T-helper 1 cell treated with Interleukin-12 subunit alpha and Interleukin-12 subunit beta and Interleukin-4 antibody, amounts not matched to agents 30 μg/mL and 1 μg/mL, for 36 hours (primary cell): ENCODE data around the gene BST2.
"Not testable (repeated sequence)": the region's sequence is repeated elsewhere in the genome, so short reads cannot be mapped to it uniquely, and the experiment has no call there.

Experiments
- H3K27ac Mint-ChIP-seq: one replicate; pipeline ENCODE4 v1.8.0; 2021; ENCODE audit warnings: mild to moderate bottlenecking, mixed read lengths
- H3K27me3 Mint-ChIP-seq: one replicate; pipeline ENCODE4 v1.8.0; 2021; ENCODE audit warnings: low read depth, mixed read lengths
- H3K36me3 Mint-ChIP-seq: one replicate; pipeline ENCODE4 v1.8.0; 2021; ENCODE audit warnings: low read depth, mixed read lengths
- H3K4me1 Mint-ChIP-seq: one replicate; pipeline ENCODE4 v1.8.0; 2021; ENCODE audit warnings: low read depth, mixed read lengths
- H3K4me3 Mint-ChIP-seq: one replicate; pipeline ENCODE4 v1.8.0; 2021; ENCODE audit warnings: mild to moderate bottlenecking, moderate library complexity, mixed read lengths
- H3K9me3 Mint-ChIP-seq: one replicate; pipeline ENCODE4 v1.8.0; 2021; ENCODE audit warnings: mixed read lengths

Gene BST2

DNA sequence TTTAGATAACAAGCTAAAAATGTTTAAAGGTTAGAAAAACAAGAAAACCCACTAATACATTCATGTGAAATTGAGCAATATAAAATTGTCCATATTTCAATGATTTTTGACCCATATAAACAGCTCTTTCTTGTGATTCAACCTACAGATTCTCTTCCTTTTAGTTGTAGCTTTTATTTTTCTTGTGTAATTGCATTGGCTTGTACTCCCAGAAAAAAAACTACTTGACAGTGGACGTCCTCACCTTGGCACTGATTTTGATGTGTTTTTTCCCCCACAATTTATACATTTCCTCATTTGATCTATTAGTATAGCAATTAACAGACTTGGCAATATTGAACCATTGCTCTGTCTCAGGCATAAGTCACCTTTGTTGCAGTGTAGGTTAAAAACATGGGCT lies 16.1 kb downstream of the BST2 start:
- Mint-ChIP-seq H3K9me3 (no peaks in the 10 kb centered on the region), H3K4me1 (peaks cover 10% of the 10 kb centered on the region), H3K27me3 (peaks cover 23% of the 10 kb centered on the region), H3K27ac (no peak overlapping the region), H3K4me3 (no peak overlapping the region), H3K36me3 (no peaks in the 10 kb centered on the region)

DNA sequence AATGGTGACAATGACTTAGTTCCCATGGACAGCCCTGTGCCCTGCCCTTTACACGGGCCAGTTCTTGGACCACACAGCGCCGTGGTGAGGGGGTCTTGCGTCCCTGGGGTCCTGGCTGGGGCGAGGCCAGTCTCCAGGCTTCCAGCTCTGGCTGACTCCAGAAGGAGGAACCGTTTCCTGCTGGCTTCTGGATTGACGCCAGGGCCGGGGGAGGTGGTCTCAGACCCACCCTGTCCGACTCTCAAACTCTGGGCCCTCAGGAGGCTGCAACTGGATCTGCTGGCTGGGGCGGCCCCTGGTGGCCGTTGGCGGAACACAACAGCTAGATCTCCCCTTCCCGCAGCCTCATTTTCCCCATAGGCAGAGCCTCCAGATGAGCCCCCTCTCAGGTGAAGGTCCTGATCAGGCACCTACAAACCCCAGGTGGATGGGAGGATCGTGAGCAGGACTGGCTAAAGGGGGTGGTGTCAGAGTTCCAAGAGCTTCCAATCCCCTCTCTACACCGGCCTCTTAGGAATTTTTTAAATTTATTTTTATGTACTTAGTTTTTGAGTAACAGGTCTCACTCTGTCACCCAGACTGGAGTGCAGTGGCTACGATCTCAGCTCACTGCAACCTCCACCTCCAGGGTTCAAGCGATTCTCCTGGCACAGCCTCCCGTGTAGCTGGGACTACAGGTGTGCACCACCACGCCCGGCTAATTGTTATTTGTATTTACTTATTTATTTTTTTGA lies 19.4 kb downstream of the BST2 start:
- Mint-ChIP-seq H3K27me3 (peaks cover 18% of the 10 kb centered on the region), H3K4me3 (no peak overlapping the region), H3K9me3 (peaks cover under 1% of the 10 kb centered on the region), H3K4me1 (peaks cover 8% of the 10 kb centered on the region), H3K36me3 (no peaks in the 10 kb centered on the region), H3K27ac (no peak overlapping the region)

DNA sequence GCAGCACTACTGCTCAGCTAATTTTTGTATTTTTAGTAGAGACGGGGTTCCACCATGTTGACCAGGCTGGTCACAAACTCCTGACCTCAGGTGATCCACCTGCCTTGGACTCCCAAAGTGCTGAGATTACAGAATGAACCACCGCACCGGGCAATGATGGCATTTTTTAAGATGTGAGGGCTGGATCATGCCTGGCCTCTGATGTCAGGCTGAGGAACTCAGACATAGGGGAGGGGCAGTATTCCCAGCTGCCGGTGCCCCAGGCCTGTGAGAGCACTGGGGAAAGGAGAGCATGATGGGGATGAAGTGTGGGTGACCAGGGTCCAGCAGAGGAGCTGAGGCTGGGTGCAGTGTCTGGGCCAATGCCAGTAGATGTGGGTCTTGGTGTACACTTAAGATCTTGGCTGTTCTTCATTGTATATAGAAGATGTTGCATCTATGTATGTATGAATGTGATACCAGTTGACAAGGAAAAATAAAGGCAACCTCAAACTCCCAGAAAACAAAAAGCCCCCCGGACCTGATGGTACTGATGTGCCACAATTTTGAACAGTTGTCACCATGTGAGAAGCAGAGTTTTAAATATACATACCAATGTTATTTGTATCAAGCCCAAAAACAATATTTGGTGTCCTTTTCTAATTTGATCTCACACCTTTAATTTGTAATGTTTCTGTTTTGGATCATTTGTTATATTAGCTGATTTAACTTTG lies 24.8 kb downstream of the BST2 start:
- H3K36me3 Mint-ChIP-seq: peaks cover 4% of the 10 kb centered on the region
- peak overlapping the region; percentile 49 for H3K27ac Mint-ChIP-seq
- H3K9me3 Mint-ChIP-seq: peaks cover 7% of the 10 kb centered on the region
- H3K4me1 Mint-ChIP-seq: peaks cover 5% of the 10 kb centered on the region
- H3K27me3 Mint-ChIP-seq: peaks cover 4% of the 10 kb centered on the region
- H3K4me3 Mint-ChIP-seq: no peak overlapping the region

DNA sequence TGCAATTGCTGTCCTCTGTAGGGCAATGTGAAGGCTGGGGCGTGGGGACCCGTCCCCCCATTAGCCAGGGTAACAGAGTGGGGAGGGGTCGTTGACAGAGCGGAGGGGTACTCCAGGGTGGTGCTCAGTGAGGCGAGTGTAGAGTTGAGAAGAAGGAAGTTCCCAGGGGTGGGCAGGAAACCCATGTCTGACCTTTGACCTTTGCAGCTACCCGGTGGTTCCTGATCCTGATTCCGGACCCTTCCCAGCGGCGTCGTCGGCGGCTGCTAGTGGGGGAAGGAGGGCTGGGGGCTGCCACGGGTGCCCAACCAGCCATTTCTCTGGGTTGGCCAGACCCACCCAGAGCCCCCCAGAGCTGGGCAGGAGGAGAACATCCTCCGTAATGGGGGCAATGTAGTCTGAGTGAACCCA lies 26.2 kb downstream of the BST2 start:
- H3K4me3 Mint-ChIP-seq: no peak overlapping the region
- no peak overlapping the region for H3K27ac Mint-ChIP-seq
- H3K4me1 Mint-ChIP-seq: peaks cover 5% of the 10 kb centered on the region

DNA sequence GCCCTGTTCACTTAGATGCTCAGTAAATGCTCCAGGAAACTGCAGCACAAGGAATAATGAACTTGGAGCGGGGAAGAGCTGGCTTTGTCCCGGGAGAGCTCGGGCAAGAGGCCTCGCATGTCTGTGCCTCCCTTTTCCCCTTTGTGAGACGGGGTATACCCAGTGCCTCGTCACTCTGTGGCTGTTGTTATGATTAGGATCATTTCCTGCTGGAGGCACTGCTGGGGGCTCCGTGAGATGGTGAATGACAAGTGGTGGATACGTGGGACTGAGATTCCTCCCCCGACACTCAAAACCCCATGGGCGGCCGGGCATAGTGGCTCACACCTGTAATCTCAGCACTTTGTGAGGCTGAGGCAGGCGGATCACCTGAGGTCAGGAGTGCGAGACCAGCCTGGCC lies 27.2 kb downstream of the BST2 start:
- H3K4me3 Mint-ChIP-seq: no peak overlapping the region
- no peak overlapping the region for H3K27ac Mint-ChIP-seq
- H3K27me3 Mint-ChIP-seq: peaks cover 4% of the 10 kb centered on the region
- peaks cover 5% of the 10 kb centered on the region for H3K4me1 Mint-ChIP-seq
- peaks cover 7% of the 10 kb centered on the region for H3K9me3 Mint-ChIP-seq
- H3K36me3 Mint-ChIP-seq: peaks cover 4% of the 10 kb centered on the region

More for the DNA sequence above, 26.2 kb downstream of the BST2 start:
- H3K27me3 Mint-ChIP-seq: peaks cover 4% of the 10 kb centered on the region
- H3K36me3 Mint-ChIP-seq: peaks cover 4% of the 10 kb centered on the region
- peaks cover 7% of the 10 kb centered on the region for H3K9me3 Mint-ChIP-seq

DNA sequence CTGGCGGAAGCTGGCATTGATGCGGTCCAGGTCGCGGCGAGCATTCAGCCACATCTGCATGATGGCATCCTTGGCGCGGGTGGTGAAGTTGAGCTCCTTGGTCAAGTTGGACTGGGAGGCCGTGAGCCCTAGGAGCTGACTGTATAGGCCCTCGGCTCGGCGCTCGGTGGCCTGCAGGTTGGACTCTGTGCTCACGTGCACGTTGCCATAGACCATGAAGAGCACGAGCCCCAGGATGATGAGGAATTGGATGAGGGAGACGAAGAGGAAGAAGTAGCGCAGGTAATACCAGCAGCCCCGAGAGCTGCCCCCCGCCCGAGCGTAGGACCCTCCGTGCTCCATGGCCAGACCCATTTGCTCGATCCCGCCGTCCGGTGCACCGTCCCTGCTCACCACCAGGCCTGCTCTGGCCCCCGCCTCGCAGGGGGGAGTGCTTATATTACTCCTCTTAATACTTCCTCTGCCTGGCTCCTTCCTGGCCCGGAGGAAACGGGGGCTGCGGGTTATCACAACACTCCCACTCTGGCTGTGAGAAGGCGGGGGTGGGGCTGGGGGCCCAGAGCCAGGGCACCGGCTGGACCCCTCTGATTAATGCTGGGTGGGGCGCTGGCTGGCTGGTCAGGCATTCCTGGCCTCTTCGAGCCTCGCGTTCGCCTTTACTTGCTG lies 28.4 kb downstream of the BST2 start, which contains the start of gene PLVAP:
Gene PLVAP, minus strand, starts transcription at position 408 of the 666 bp plus-strand sequence. Its CDS starts 54 bp downstream, at position 354.
- no peak within 1 kb of the TSS for H3K27ac Mint-ChIP-seq
- no peak within 1 kb of the TSS for H3K4me3 Mint-ChIP-seq
- H3K4me1 Mint-ChIP-seq: peaks cover under 1% of the 10 kb centered on the region
- peaks cover 4% of the 10 kb centered on the region for H3K36me3 Mint-ChIP-seq
- peaks cover 7% of the 10 kb centered on the region for H3K9me3 Mint-ChIP-seq
- peaks cover 4% of the 10 kb centered on the region for H3K27me3 Mint-ChIP-seq

DNA sequence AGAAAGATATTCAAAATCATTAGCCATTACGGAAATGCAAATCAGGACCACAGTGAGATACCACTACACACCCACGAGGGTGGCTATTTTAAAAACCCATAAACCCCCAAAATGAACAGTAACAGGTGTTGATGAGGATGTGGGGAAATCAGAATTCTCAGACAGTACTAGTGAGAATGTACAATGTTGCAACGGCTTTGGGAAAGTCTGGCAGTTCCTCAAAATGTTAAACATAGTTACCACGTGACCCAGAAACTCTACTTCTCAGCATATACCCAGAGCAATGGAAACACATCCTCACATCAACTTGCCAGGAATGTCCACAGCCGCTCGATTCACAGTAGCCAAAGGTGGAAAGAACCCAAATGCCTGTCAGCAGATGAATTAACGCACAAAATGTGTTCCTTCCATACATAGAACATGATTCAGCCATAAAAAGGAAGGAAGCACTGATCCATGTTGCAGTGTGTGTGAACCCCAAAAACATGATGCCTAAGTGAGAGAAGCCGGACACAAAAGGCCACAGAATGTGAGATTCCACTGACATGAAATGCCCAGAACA lies 35.3 kb downstream of the BST2 start:
- H3K4me3 Mint-ChIP-seq: no peak overlapping the region
- H3K4me1 Mint-ChIP-seq: no peaks in the 10 kb centered on the region
- no peaks in the 10 kb centered on the region for H3K9me3 Mint-ChIP-seq
- H3K36me3 Mint-ChIP-seq: no peaks in the 10 kb centered on the region
- peaks cover 8% of the 10 kb centered on the region for H3K27me3 Mint-ChIP-seq
- no peak overlapping the region for H3K27ac Mint-ChIP-seq

DNA sequence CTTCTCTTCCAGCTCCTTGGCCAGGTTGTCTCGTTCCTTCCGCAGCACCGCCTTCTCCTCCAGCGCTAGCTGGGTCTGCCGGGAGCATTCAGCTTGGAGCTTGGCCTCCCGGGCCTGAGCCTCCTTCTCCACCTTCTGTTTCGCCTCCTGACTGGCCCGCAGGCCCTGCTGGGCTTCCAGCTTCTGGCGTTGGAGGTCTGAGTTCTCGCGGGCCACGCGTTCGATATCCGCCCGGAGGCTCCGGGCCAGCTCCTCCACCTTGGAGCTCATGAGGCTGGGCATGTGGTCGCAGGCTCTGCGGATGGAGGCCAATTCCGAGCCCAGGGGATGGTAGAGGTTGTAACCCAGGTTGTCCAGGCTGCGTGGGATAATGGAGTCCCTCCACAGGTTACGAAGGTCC lies 40.1 kb downstream of the BST2 start:
- no peaks in the 10 kb centered on the region for H3K36me3 Mint-ChIP-seq
- H3K4me3 Mint-ChIP-seq: no peak overlapping the region
- no peaks in the 10 kb centered on the region for H3K9me3 Mint-ChIP-seq
- H3K4me1 Mint-ChIP-seq: no peaks in the 10 kb centered on the region
- no peak overlapping the region for H3K27ac Mint-ChIP-seq
- peaks cover 17% of the 10 kb centered on the region for H3K27me3 Mint-ChIP-seq

DNA sequence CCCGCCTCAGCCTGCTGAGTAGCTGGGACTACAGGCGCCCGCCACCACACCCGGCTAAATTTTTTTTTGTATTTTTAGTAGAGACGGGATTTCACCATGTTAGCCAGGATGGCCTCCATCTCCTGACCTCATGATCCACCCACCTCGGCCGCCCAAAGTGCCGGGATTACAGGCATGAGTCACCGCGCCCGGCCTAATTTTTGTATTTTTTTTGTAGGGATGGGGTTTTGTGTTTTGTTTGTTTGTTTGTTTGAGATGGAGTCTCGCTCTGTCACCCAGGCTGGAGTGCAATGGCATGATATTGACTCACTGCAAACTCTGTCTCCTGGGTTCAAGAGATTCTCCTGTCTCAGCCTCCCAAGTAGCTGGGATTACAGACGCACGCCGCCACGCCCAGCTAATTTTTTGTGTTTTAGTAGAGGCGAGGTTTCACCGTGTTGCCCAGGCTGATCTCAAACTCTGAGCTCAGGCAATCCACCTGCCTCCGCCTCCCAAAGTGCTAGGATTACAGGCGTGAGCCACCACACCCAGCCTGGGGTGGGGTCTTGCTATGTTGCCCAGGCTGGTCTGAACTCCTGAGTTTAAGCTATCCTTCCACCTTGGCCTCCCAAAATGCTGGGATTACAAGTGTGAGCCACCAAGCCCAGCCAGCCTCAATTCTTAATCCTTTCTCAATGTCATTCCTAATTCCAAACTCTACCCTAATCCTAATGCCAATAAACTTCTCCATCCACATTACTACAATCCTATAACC lies 41.4 kb downstream of the BST2 start:
- not testable (repeated sequence) for H3K9me3 Mint-ChIP-seq, H3K36me3 Mint-ChIP-seq, H3K4me3 Mint-ChIP-seq, H3K4me1 Mint-ChIP-seq, H3K27ac Mint-ChIP-seq
- H3K27me3 Mint-ChIP-seq: peaks cover 14% of the 10 kb centered on the region

DNA sequence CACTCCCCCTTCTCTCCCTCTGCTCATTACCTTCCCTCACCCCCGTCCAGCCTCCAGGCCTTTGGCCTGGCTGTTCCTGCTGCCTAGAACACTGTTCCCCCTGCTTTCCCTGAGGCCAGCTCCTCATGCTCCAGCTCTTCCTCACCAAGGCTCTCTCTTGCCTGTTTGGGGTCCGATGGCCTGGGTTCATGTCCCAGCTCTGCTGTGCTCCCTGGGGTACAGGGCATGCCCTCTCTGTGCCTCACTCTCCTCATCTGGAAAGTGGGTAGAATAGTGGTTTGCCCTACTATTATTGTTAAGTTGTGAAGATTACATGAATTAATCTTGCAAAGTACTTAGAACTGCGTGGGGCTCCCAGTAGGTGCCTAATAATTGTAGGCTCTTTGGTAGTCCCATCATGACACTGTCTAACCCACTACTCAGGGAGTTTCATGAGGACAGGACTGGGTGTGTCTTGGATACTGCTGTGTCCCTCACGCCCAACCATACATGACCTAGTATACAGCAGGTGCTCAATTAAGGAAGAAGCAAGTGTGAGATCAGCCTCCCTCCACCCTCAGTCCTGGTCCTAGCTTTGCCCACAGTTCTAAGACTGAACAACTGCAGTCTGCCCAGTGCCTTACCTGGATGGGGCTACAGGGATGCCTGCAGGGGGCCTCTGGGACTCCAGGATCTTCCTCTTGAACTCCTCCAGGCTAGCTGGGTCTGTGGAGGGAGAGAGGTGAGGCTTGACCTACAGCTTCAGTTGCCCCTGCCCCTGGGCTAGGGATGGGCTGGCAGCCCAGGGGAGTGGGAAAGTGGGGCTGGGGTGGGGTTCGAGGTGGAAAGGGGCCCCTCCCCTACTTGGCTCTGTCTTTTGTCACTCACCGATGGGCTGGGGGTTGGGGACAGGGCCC lies 45.3 kb downstream of the BST2 start:
- H3K4me3 Mint-ChIP-seq: no peak overlapping the region
- H3K4me1 Mint-ChIP-seq: no peaks in the 10 kb centered on the region
- H3K27ac Mint-ChIP-seq: no peak overlapping the region
- no peaks in the 10 kb centered on the region for H3K9me3 Mint-ChIP-seq
- H3K36me3 Mint-ChIP-seq: no peaks in the 10 kb centered on the region
- H3K27me3 Mint-ChIP-seq: peaks cover 10% of the 10 kb centered on the region

DNA sequence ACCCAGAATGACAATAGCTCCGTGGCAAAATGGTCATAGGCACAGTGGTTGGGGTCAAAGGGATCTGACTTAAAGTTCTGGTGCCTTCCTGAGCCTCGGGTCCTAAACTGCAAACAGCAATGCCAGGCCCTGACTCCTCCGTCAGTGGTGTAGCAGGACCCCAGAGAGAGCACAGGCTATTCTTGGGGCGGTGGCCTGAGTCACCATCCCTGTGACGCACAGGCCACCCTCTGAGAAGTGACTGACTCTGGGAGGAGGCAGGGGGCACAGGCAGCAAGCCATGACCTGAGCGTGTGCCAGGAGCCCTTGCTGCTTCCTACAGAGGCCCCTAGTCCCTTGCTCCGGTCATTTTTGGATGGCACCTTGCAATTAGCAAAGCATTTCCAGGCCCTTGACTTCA lies 47.0 kb downstream of the BST2 start:
- no peaks in the 10 kb centered on the region for H3K36me3 Mint-ChIP-seq
- H3K9me3 Mint-ChIP-seq: no peaks in the 10 kb centered on the region

DNA sequence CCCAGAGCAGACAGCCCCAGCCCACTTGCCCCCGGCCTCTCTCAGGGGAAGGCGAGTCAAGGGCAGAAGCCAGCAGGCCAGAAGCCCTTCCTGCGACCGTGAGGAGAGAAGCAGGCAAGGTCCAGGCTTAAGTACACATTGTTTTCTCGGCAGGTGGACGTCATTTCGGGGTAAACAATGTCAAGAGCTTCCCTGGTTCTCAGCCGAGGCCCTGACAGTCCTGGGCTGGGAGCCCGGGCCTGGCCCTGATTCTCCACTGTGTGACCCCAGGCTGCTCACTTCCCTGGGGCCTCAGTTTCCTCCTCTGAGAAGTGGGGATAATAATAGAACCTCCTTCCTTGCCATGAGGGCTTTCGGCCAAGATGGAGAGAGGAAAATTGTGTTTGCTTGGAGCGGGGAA lies 47.7 kb downstream of the BST2 start:
- Mint-ChIP-seq H3K9me3 (no peaks in the 10 kb centered on the region), H3K4me3 (no peak overlapping the region), H3K4me1 (no peaks in the 10 kb centered on the region), H3K36me3 (no peaks in the 10 kb centered on the region), H3K27ac (no peak overlapping the region), H3K27me3 (peaks cover 12% of the 10 kb centered on the region)

More for the DNA sequence above, 47.0 kb downstream of the BST2 start:
- H3K27ac Mint-ChIP-seq: no peak overlapping the region
- H3K27me3 Mint-ChIP-seq: peaks cover 11% of the 10 kb centered on the region
- H3K4me1 Mint-ChIP-seq: no peaks in the 10 kb centered on the region
- no peak overlapping the region for H3K4me3 Mint-ChIP-seq

DNA sequence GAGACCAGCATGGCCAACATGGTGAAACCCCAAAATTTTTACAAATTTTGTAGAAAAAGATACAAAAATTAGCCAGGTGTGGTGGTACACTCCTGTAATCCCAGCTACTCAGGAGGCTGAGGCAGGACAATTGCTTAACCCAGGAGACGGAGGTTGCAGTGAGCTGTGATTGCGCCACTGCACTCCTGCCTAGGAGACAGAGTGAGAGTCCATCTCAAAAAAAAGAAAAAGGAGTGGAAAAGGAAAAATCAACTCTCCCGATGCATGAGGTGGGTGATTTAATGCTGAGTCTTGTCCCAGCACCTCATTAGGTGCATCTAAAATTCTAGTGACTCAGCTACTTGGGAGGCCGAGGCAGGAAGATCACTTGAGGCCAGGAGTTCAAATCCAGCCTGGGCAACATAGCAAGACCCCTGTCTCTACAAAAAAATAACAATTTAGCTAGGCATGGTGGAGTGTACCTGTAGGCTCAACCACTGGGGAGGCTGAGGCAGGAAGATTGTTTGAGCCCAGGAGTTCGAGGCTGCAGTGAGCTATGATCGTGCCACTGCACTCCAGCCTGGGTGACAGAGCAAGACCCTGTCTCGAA lies 48.3 kb downstream of the BST2 start:
- H3K27me3 Mint-ChIP-seq: peaks cover 7% of the 10 kb centered on the region
- no peaks in the 10 kb centered on the region for H3K9me3 Mint-ChIP-seq
- H3K4me3 Mint-ChIP-seq: no peak overlapping the region
- H3K36me3 Mint-ChIP-seq: no peaks in the 10 kb centered on the region
- H3K4me1 Mint-ChIP-seq: no peaks in the 10 kb centered on the region
- no peak overlapping the region for H3K27ac Mint-ChIP-seq
